HepG2 (cell line): ENCODE measurements around the gene VAPA. TPM values are rescaled to one million over a fixed set of nuclear protein-coding genes. Genes with fewer than 3 reads are reported as not detected.

Experiments used
- ATF7 ChIP-seq, 2 experiments: fragments of 450-650 bp in 1 of 2; sonication (generic) in 1 of 2; formaldehyde crosslinking in 1 of 2; IDR thresholded peaks; 2 replicates each; pipeline versions ENCODE4 v1.4.0 to v1.6.1; 2016 to 2020; ENCODE audit warnings: antibody characterized with exemption in 1 of 2, mild to moderate bottlenecking in 1 of 2, missing genetic modification reagents in 1 of 2
- CREM ChIP-seq, 2 experiments: sonication (generic) in 1 of 2; formaldehyde crosslinking in 1 of 2; IDR thresholded peaks; 2 replicates each; pipeline versions ENCODE4 v1.4.0 to v1.6.1; 2016 to 2020; ENCODE audit warnings: antibody characterized with exemption in 1 of 2, mild to moderate bottlenecking in 1 of 2, missing genetic modification reagents in 1 of 2
- FOXC1 ChIP-seq: sonication (generic); formaldehyde crosslinking; IDR thresholded peaks from 2 replicates; pipeline ENCODE4 v1.8.0; 2022; ENCODE audit warnings: mild to moderate bottlenecking, missing genetic modification reagents, borderline replicate concordance
- GMEB2 ChIP-seq: IDR thresholded peaks from 2 replicates; pipeline ENCODE4 v1.6.1; 2016; ENCODE audit warnings: missing biosample characterization, missing genetic modification reagents, low read depth
- HNRNPH1 ChIP-seq: fragments of 200-400 bp; formaldehyde crosslinking; optimal IDR thresholded peaks from 2 replicates; pipeline ENCODE3; 2017; ENCODE audit warnings: mild to moderate bottlenecking, low read depth, low read length
- JUND ChIP-seq: sonication (generic); formaldehyde crosslinking; IDR thresholded peaks from 2 replicates; pipeline ENCODE4 v1.8.0; 2022; ENCODE audit warnings: mild to moderate bottlenecking, missing genetic modification reagents
- MBD4 ChIP-seq: IDR thresholded peaks from 2 replicates; pipeline ENCODE4 v1.6.1; 2012; ENCODE audit warnings: low read length, inconsistent platforms, borderline replicate concordance
- POGK ChIP-seq: sonication (generic); formaldehyde crosslinking; conservative IDR thresholded peaks from 2 replicates; pipeline ENCODE4 v1.8.0; 2022; ENCODE audit warnings: mild to moderate bottlenecking, moderate library complexity, missing genetic modification reagents
- TOPORS ChIP-seq: sonication (generic); formaldehyde crosslinking; IDR thresholded peaks from 2 replicates; pipeline ENCODE4 v1.8.0; 2023; ENCODE audit warnings: mild to moderate bottlenecking, missing genetic modification reagents
- ZNF549 ChIP-seq: sonication (generic); formaldehyde crosslinking; IDR thresholded peaks from 2 replicates; pipeline ENCODE4 v1.5.0; 2020; ENCODE audit warnings: missing genetic modification reagents
- ZNF891 ChIP-seq: sonication (generic); formaldehyde crosslinking; IDR thresholded peaks from 2 replicates; pipeline ENCODE4 v1.5.0; 2020; ENCODE audit warnings: mild to moderate bottlenecking, missing genetic modification reagents
- polyA plus RNA-seq, 8 experiments: library from polyadenylated mRNA; depleted of rRNA in 3 of 8; stranded (reverse) in 7 of 8; unstranded in 1 of 8; fragments of >200 nt; fragmentation: Illumina TruSeq in 4 of 8; extraction: Trizol in 4 of 8; gene quantifications; 2 replicates each; pipeline versions ENCODE4 v1.2.1 to v1.2.3, GENCODE V29; 2011 to 2016; ENCODE audit warnings: low read depth in 4 of 8, missing spikeins in 1 of 8, mixed read lengths in 1 of 8; ENCODE audit not compliant: insufficient read depth in 1 of 8
- total RNA-seq, 5 experiments: library from RNA; depleted of rRNA; stranded (reverse); fragments of >200 nt; fragmentation: Illumina TruSeq; extraction: Trizol; gene quantifications; 2 replicates each; pipeline ENCODE4 v1.2.3, GENCODE V29; 2016; ENCODE audit warnings: low read depth in 1 of 5
- TF ChIP-seq, protein P1 (sequence below): sonication (generic); formaldehyde crosslinking; IDR thresholded peaks from 2 replicates; pipeline ENCODE4 v1.4.0; 2020; ENCODE audit warnings: mild to moderate bottlenecking, missing genetic modification reagents
- TF ChIP-seq, protein P2 (sequence below): sonication (generic); formaldehyde crosslinking; IDR thresholded peaks from 2 replicates; pipeline ENCODE4 v1.4.0; 2020; ENCODE audit warnings: missing genetic modification reagents, mild to moderate bottlenecking, borderline replicate concordance
- TF ChIP-seq, protein P3 (sequence below): IDR thresholded peaks from 2 replicates; pipeline ENCODE4 v1.6.1; 2016; ENCODE audit warnings: missing genetic modification reagents, missing compliant biosample characterization

Gene VAPA
- total and polyA plus RNA-seq, 2 of the 13 experiments (the other 11 are each of a cell fraction or from before 2014, with no cell fraction given), result 167 to 294 TPM

GRCh38 chr18:9949861-9950260, 36.0 kb downstream of the VAPA start (continued):
- TF ChIP-seq, protein P1, sequence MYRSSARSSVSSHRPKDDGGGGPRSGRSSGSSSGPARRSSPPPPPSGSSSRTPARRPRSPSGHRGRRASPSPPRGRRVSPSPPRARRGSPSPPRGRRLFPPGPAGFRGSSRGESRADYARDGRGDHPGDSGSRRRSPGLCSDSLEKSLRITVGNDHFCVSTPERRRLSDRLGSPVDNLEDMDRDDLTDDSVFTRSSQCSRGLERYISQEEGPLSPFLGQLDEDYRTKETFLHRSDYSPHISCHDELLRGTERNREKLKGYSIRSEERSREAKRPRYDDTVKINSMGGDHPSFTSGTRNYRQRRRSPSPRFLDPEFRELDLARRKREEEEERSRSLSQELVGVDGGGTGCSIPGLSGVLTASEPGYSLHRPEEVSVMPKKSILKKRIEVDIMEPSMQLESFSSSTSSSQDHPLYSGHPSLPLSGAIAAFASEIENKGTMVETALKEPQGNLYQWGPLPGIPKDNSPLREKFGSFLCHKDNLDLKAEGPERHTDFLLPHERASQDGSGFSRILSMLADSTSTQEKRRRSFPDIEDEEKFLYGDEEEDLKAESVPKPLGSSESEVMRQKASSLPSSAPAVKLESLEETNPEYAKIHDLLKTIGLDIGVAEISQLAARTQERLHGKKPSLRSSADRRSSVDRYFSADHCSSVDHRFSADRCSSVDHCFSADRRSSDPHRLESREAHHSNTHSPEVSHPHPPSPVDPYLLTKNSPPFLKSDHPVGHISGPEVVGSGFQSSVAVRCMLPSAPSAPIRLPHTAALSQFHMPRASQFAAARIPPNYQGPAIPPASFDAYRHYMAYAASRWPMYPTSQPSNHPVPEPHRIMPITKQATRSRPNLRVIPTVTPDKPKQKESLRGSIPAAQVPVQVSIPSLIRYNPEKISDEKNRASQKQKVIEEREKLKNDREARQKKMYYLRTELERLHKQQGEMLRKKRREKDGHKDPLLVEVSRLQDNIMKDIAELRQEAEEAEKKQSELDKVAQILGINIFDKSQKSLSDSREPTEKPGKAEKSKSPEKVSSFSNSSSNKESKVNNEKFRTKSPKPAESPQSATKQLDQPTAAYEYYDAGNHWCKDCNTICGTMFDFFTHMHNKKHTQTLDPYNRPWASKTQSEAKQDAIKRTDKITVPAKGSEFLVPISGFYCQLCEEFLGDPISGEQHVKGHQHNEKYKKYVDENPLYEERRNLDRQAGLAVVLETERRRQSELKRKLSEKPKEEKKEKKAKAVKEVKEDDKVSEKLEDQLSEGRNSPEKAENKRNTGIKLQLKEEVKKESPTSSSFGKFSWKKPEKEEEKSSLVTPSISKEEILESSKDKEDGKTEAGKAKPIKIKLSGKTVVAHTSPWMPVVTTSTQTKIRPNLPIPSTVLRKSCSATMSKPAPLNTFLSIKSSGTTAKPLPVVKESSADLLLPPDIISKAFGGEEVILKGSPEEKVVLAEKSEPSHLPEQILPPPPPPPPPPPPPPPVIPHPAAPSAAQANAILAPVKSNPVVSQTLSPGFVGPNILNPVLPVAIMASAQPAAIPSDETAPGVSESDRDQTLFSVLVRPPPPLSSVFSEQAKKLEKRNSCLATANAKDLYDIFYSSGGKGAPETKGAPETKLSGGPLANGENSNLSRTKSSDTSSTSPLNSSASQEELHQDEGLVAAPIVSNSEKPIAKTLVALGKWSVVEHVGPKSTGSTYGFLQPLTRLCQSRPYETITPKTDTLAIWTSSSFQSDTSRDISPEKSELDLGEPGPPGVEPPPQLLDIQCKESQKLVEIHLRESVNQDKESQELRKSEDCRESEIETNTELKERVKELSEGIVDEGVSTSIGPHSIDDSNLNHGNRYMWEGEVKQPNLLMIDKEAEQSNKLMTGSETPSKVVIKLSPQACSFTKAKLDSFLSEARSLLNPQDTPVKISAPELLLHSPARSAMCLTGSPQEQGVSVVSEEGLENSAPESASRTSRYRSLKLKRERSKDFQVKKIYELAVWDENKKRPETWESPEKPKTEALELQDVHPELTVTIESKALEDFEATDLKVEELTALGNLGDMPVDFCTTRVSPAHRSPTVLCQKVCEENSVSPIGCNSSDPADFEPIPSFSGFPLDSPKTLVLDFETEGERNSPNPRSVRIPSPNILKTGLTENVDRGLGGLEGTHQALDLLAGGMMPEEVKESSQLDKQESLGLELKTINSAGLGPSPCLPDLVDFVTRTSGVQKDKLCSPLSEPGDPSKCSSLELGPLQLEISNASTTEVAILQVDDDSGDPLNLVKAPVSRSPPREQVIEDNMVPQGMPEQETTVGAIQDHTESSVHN (CRISPR knock-in tag), result no peak
- TF ChIP-seq TOPORS (CRISPR knock-in tag) (no peak), JUND (no peak), ATF7 (IDR thresholded peaks at IDR 0.05) (peak; percentile 86), ATF7 (CRISPR knock-in tag; IDR thresholded peaks at IDR 0.05) (no peak), GMEB2 (CRISPR knock-in tag) (no peak), MBD4 (no peak), FOXC1 (no peak), POGK (CRISPR knock-in tag) (no peak), CREM (IDR thresholded peaks at IDR 0.05) (peak; percentile 33; the same call in 1 of the 2 replicates), CREM (CRISPR knock-in tag; IDR thresholded peaks at IDR 0.05) (no peak), ZNF891 (CRISPR knock-in tag) (no peak), HNRNPH1 (no peak), ZNF549 (CRISPR knock-in tag) (no peak)
- TF ChIP-seq, protein P2, sequence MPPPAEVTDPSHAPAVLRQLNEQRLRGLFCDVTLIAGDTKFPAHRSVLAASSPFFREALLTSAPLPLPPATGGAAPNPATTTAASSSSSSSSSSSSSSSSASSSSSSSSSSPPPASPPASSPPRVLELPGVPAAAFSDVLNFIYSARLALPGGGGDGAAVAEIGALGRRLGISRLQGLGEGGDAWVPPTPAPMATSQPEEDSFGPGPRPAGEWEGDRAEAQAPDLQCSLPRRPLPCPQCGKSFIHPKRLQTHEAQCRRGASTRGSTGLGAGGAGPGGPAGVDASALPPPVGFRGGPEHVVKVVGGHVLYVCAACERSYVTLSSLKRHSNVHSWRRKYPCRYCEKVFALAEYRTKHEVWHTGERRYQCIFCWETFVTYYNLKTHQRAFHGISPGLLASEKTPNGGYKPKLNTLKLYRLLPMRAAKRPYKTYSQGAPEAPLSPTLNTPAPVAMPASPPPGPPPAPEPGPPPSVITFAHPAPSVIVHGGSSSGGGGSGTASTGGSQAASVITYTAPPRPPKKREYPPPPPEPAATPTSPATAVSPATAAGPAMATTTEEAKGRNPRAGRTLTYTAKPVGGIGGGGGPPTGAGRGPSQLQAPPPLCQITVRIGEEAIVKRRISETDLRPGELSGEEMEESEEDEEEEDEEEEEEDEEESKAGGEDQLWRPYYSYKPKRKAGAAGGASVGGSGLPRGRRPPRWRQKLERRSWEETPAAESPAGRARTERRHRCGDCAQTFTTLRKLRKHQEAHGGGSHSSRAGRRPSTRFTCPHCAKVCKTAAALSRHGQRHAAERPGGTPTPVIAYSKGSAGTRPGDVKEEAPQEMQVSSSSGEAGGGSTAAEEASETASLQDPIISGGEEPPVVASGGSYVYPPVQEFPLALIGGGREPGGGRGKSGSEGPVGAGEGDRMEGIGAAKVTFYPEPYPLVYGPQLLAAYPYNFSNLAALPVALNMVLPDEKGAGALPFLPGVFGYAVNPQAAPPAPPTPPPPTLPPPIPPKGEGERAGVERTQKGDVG (CRISPR knock-in tag), result no peak
- TF ChIP-seq, protein P3, sequence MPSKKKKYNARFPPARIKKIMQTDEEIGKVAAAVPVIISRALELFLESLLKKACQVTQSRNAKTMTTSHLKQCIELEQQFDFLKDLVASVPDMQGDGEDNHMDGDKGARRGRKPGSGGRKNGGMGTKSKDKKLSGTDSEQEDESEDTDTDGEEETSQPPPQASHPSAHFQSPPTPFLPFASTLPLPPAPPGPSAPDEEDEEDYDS (CRISPR knock-in tag), result no peak
